GM18505 (cell line): ENCODE data around the gene EXT2.

ENCODE experiments used
- ATAC-seq: cut with Tn5 transposase; IDR thresholded peaks from one replicate; pipeline ENCODE4 v1.9.1; 2021; ENCODE audit not compliant: unreplicated experiment
- POLR2A ChIP-seq: IDR thresholded peaks from 4 replicates; pipeline ENCODE4 v1.6.1; 2011; ENCODE audit warnings: borderline replicate concordance; ENCODE audit not compliant: insufficient read depth, insufficient read length; ENCODE audit errors: extremely low read depth

The EXT2 gene

DNA sequence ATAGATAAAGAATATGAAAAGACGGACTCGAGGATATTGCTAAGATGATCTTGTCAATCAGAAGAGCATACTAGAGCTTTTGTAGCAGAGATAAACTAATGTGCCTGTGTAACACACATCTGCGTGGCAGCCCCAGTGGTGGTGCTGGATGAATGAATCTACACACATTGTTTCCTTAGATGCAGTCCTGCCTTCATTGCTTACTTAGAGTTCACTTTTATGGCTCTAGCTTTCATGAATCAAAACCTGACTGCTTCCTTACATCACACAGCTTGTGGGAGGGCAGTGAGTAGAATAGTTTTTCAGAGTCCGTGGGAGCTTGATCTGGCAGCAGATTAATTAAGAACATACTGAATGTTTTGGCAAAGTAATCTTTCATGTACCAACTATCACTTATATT lies 83.7 kb downstream of the EXT2 start:
- TF ChIP-seq POLR2A, result no peak
- no peak for ATAC-seq

DNA sequence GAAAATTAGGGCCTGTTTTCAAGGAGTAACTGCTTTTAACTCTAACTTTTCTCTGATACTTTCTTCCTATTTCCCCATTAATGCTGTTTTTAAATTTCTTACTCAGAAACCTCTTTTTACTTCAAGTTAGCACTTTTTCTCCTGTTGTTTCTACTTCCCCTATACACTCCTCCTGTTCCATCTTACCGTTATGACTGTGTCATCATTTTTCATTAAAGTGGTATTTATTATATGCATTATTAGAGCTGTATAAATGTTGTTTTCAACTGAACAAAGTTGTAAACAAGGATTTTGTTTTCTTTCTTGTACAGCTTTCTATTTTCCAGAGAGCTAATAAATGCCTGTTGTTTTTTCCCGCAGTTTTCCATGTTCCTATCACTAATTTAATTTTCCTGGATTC lies 84.6 kb downstream of the EXT2 start:
- no peak for ATAC-seq
- no peak for TF ChIP-seq POLR2A

DNA sequence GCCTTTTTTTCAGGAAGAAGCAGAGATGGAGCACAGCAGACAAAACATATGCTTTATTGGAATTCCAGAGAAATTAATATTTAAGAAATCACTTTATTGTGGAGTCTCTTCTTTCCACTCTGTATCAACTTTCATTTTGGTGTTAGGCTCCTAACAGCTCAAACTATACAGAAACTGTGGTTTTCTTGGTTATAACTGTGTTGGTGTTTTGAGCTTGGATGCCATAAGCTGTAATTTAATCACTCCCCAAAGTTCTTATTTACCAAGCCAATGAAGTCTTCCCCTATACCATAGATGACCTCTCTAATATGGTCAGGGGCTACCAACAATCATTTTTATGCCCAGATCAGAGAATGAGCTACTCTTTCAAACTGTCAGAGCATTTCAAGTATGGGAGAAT lies 90.0 kb downstream of the EXT2 start:
- TF ChIP-seq POLR2A, result no peak
- ATAC-seq, result no peak

DNA sequence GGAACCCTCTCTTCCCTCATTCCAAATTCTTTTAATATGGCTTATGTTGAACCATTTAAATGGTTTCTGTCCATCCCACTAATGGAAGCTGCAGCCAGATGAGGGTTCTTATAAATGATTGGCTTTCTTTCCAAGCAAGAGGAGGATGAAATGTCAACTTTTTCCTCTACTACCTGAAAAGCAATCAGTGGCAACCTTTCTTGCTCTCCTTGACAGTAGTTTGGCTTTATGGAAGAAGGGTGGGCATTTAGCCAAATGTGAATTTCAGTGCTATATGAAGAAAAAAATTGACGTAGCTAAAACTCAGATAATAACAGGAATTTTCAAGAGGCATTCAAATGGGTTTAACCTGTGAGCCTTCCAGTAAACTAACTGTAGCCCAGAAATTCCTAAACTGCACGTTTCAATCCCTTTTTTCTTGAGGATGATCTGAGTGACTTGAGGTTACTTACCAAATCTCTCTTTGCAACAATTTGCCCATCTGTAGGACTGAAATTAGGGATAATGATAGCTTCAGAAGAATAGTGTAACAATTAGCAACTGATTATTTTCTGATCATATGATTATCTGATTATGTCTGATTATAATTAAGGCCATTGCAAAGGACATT lies 90.9 kb downstream of the EXT2 start:
- TF ChIP-seq POLR2A, result no peak
- no peak for ATAC-seq

DNA sequence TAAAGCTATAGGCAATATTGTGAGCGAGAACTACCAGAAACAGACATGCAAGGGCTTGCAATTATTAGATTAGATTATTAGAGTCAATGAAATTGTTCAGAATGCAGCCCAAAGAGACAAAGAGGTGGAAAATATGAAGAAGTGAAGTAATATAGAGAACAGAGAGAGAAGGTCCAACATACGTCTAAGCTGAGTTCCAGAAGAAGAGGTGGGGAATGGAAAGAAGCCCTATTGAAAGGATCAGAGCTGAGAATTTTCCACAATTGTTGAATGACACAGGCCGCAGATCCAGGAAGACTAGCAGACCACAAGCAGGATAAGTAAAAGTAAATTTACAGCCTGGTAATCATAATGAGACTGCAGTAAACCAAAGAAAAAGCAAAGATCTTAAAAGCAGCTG lies 93.2 kb downstream of the EXT2 start:
- no peak for ATAC-seq
- no peak for TF ChIP-seq POLR2A

DNA sequence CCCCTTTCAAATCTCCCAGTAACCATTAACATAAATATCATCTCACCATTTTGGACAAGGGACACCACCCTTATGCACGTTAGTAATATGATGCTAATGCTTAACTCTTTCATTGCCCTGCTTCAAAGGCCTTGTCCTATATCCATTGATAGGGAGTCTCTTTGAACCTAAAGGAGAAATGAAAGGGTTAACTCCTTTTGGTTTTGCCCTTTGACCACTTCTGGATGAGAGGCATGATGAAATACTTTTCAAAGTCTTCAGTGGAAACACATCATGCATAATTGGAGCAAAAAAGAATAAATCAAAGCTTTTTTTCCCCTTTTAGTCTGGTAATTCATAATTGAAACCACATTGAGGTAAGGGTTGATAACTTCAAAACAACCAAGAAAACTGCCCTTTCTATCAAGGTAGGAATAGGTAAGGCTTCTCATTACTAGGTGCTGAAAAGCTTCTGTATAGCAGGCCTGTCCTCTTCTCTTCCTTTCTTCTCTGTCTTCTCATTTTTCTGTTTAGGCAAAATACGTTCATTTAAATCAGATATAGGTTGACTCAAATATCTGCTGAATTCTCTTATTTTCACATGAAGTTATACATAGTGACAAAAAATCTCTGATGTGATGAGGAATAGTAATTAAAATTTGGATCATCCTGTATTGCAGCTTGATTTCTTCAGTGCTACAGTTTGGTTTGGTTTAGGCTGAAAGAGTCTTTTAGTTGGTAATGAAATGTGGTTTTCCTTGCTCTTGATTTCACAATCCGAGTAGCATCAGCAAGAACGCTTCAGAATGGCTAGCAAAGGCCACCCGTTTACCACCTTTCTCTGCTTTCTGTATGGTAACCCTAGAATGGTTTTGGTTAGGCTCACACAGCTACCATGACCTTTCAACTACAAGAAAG lies 94.8 kb downstream of the EXT2 start:
- no peak for ATAC-seq
- TF ChIP-seq POLR2A, result no peak

DNA sequence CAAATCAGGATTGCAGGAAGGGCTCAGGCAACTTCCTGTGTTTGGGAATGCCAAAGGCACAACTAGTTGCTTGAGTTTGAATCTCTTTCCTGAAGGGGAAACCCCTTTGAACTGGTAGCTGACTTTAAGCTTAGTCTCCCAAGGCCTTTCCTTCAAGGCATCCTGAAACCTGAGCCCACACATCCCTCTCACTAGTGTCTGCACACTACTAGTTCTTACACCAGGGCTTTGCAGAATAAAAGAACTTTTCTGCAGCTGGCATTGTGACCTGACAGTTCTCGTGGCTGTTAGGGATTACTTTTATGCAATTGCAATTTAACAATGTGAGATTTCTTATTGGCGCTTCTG lies 95.4 kb downstream of the EXT2 start:
- no peak for ATAC-seq
- TF ChIP-seq POLR2A, result no peak

DNA sequence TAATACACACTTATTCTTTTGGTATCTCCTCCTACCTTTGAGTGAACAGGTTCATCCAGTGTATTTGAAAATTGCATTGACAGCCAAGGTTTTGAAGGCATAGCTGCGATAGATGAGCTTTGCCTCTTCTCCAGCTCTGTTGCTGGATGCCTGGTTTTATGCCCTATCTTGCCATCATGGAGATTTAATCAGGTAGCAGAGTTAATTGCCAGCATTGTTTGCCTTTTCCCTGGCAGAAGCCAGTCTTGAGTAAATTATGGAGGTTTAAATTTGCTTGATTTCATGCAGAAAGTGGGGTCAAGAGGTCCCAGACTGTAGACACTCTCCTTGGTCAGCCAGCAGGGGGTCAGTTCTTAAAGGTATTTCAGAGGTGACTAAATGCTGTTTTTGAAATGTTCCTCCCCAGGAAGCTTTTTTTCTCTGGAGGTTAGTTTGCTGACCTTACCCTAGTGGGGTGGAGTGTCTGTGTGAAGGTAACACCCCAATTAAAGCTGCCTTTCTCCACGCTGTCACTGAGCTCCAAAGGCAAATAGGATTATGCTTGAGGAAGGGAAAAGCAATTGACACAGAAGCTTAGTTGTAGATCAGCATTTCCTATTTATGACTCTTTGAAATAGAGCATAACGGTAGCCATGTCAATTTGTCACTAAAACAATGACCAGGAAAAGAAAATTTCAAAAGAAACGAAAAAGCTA lies 96.0 kb downstream of the EXT2 start:
- no peak for TF ChIP-seq POLR2A
- no peak for ATAC-seq

DNA sequence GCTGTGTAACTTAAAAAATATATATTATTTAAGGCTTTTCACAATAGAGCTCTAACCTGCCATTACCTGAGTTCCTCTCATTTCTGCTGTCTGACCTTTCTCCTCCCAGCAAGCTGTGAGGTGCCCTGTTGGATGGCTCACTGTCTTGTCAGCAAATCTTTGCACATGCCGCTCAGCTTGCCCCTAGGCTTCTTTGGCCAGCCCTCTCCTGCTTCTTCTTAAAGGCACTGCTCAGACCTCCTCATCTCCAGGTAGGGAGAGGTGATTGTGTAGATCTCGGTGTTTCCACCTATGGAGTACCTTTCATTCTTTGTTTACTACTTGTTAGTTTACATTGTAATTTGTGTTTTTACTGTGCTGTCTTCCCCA lies 96.5 kb downstream of the EXT2 start:
- ATAC-seq, result no peak
- no peak for TF ChIP-seq POLR2A

DNA sequence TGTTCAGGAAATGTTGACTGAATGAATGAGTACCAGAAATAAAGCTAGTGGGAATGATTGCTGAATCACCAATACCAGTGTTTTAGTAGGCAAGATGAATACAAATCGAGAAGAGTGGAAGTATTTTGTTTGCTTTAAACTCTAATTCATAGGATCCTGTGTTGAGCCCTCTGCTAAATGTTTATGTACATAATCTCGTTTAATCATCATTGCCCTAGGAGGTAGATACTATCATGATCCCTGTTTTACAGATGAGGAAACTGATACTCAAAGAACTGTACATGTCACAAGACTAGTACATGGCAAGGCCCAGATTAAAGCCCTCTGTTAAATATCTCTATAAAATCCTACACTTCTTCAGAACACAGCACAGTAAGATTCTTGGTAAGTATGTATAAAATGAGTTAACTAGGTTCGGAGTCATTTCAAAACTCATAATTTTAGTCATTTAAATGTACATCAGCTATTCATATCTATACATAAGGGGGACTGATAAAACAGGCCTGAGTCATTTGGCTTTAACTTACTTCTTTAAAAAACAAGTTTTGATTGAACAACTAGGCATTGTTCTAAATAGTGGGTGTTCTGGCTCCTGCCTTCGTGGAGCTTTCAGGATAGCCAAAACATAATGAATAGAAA lies 97.1 kb downstream of the EXT2 start:
- no peak for ATAC-seq
- no peak for TF ChIP-seq POLR2A

DNA sequence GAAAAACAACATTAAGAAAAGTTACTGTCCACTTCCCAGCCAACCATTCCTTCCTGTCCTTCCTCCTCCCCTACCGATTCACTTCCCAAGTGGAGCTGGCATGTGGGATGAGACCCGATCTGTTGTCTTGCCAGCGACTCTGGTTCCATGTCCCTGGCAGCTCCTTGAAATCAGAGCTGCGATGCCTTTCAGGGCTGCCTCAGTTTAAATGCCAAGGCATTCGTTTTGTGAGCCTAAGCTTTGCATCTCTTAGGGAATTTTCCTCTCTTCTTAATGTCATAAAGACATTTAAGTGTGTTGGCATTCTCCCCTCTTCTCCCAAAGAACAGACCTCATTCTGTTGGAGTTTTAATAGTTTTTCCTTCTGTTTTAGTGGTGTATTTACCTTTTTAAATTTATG lies 98.4 kb downstream of the EXT2 start:
- ATAC-seq, result no peak
- no peak for TF ChIP-seq POLR2A

DNA sequence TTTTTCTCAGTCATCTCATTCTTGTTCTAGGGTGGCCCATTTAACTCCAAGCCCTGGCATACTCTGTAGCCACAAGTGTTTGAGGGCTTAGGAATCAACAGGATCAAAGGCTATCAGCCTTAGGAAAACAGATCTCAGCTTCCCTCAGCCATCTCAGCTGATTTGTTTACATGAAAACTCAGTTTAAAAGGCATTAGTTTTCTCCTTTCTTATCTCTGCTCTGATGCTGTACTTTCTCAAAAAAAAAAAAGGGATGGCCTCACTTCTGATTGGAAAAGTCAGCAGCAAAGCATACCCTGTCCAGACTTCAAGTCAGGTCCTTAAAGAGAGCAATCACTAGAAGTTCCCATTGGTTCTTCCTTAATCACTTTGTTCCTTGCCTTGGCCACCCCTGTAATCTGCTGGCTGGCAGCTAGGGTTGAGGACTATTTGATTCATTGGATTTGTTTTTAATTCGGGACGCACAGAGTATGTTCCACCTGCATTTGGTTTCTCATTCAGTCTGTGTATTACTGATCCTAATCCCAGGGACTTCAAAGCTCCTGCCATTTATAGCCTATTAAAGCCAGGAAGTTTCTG lies 102.8 kb downstream of the EXT2 start:
- ATAC-seq, result no peak
- TF ChIP-seq POLR2A, result no peak

DNA sequence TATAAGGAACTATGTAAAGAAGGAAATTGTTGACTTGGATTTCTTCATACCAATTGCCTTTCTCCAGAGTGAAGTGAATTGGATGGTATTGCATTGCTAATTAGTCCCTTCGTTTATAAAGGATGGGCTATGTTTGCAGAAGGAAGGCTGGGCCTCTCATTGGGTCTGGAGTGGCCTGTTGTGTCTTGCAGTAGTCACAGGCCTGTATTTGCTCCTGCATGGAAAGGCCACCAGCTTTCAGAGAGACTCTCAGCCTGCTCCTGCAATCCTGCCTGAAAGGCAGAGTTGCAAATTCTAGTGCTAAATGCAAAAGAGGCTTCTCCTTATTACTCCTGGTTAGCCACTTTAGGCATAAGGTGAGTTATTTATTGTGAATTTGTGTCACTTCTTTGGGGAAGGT lies 103.8 kb downstream of the EXT2 start:
- ATAC-seq, result no peak
- no peak for TF ChIP-seq POLR2A
